NT2/D1 (cell line): ENCODE results near the gene KIAA1210.

Experiments
- SUZ12 ChIP-seq: IDR thresholded peaks from 2 replicates; pipeline ENCODE4 v1.6.1; 2011; ENCODE audit not compliant: insufficient read length, insufficient read depth; ENCODE audit errors: extremely low read depth
- YY1 ChIP-seq: IDR thresholded peaks from 2 replicates; pipeline ENCODE4 v1.6.1; 2011; ENCODE audit not compliant: insufficient read length, insufficient read depth
- ZNF274 ChIP-seq: IDR thresholded peaks from 2 replicates; pipeline ENCODE4 v1.6.1; 2011; ENCODE audit warnings: mild to moderate bottlenecking, low read depth, low read length

DNA sequence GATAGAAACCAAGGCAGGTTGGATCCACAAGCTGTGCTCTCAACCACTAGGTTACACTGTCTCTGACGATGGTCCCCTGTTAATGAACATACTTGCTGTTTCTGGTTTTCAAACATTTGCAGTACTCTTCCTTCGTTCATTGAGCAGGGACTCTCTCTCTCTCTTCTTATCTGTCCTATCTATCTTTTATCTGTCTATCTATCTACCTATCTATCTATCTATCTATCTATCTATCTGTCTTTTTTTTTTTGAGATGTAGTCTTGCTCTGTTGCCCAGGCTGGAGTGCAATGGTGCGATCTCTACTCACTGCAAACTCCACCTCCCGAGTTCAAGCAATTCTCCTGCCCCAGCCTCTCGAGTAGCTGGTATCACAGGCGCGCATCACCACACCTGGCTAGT lies 64.2 kb downstream of the KIAA1210 start:
- TF ChIP-seq SUZ12 (no peak), ZNF274 (no peak), YY1 (no peak)
